ENCODE results near the gene GOLGA8S. TPM values are rescaled to one million over a fixed set of nuclear protein-coding genes. Genes with fewer than 3 reads are reported as not detected.
"Not testable (repeated sequence)": the region's sequence is repeated elsewhere in the genome, so short reads cannot be mapped to it uniquely, and the experiment has no call there.

The GOLGA8S gene
- total RNA-seq, 2 experiments from 2014 or later = 0.11 TPM; not detected in 1

DNA sequence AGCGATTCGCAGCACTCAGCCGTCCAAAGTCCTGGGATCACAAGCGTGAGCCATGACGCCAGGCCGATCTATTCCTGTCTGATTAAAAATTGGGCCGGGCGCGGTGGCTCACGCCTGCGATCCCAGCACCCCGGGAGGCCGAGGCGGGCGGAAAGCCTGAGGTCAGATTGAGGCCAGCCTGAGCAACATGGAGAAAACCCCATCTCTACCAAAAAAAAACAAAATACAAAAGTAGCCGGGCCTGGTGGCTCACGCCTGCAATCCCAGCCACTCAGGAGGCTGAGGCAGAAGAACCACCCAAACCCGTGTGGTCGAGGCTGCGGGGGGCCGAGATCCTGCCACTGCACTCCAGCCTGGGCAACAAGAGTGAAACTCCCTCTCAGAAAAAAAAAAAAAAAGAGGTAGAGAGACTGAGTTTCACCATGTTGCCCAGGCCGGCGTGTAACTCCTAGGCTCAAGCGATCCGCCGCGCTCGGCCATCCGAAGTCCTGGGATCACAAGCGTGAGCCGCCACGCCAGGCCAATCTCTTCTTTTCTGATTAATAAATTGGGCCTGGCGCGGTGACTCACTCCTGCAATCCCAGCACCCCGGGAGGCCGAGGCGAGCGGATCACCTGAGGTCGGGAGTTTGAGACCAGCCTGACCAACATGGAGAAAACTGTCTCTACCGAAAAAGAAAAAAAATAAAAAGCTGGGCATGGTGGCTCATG lies 18.5 kb downstream of the GOLGA8S start:
- H3K4me1 Mint-ChIP-seq; DNase-seq; CTCF ChIA-PET; POLR2A ChIA-PET; H3K9me3 Mint-ChIP-seq (ENCODE audit: low read depth); H3K27me3 Mint-ChIP-seq; ATAC-seq; H3K36me3 Mint-ChIP-seq (ENCODE audit: low read depth); H3K4me3 Mint-ChIP-seq; H3K27ac Mint-ChIP-seq; intact Hi-C loops (cut with DNase I, micrococcal nuclease): not testable (repeated sequence)

GRCh38 chr15:23374226-23374625 lies 19.7 kb downstream of the GOLGA8S start:
- H3K9me3 Mint-ChIP-seq (ENCODE audit: low read depth); intact Hi-C loops (cut with DNase I, micrococcal nuclease); H3K36me3 Mint-ChIP-seq (ENCODE audit: low read depth); CTCF ChIA-PET; H3K27ac Mint-ChIP-seq; ATAC-seq; H3K4me1 Mint-ChIP-seq; DNase-seq; H3K27me3 Mint-ChIP-seq; POLR2A ChIA-PET; H3K4me3 Mint-ChIP-seq: not testable (repeated sequence)

DNA sequence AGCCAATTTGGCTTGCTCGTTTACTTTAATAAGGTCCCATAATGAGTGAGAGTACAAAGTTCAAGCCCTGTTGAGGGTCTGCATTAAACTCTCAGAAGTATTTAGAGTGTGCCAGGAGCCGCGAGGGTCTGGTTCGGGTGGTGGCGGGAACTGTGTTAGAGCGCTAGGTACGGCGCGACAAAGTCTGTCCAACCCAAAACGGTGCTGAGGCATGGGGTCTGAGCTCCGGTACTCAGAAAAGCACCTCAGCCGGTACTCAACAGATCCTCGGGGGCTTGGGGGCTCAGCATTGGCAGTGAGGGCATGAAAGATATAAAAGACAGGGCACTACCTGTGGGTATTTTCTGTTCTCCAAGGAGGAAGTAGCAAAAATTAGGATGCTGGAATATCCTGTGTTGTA lies 24.4 kb downstream of the GOLGA8S start:
- H3K4me1 Mint-ChIP-seq; H3K27ac Mint-ChIP-seq; ATAC-seq; H3K9me3 Mint-ChIP-seq (ENCODE audit: low read depth); DNase-seq; intact Hi-C loops (cut with DNase I, micrococcal nuclease); H3K27me3 Mint-ChIP-seq; CTCF ChIA-PET; H3K36me3 Mint-ChIP-seq (ENCODE audit: low read depth); H3K4me3 Mint-ChIP-seq; POLR2A ChIA-PET: not testable (repeated sequence)

DNA sequence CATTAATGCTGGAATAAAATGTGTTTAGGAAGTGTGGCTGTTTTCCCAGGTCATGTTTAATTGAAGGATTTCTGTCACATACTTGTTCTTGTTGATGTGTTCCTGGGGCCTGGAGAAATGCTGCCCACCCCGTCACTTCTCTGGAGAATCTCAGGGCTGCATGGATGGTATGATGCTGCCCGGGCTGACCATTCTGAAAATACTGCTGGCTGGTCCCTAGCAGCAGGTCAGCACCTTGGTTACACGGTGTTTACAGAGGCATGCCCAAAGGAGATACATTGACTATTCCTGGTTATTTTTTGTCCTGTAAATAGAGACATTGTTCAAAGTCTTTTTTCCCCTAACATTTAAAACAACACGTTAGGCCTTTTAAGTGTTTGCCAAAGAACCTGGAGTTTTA lies 26.2 kb downstream of the GOLGA8S start:
- ATAC-seq = not testable (repeated sequence)

GRCh38 chr15:23381192-23381591 lies 26.6 kb downstream of the GOLGA8S start:
- intact Hi-C loops (cut with DNase I, micrococcal nuclease); CTCF ChIA-PET; H3K27ac Mint-ChIP-seq: not testable (repeated sequence)

More for the DNA sequence above, 26.2 kb downstream of the GOLGA8S start:
- H3K9me3 Mint-ChIP-seq (ENCODE audit: low read depth); DNase-seq; H3K27me3 Mint-ChIP-seq; H3K27ac Mint-ChIP-seq; POLR2A ChIA-PET; intact Hi-C loops (cut with DNase I, micrococcal nuclease); CTCF ChIA-PET; H3K4me1 Mint-ChIP-seq; H3K36me3 Mint-ChIP-seq (ENCODE audit: low read depth); H3K4me3 Mint-ChIP-seq: not testable (repeated sequence)

GRCh38 chr15:23384371-23384770 lies 29.8 kb downstream of the GOLGA8S start:
- DNase-seq (no peak), ATAC-seq (no peak)
- ChIA-PET CTCF (no interaction called here), POLR2A (no interaction called here)
- Mint-ChIP-seq H3K36me3 (ENCODE audit: low read depth) (no peaks in the 10 kb centered on the region), H3K27ac (no peak overlapping the region), H3K4me1 (no peaks in the 10 kb centered on the region), H3K27me3 (peaks cover 10% of the 10 kb centered on the region), H3K9me3 (ENCODE audit: low read depth) (no peaks in the 10 kb centered on the region), H3K4me3 (no peak overlapping the region)
- intact Hi-C loops (cut with DNase I, micrococcal nuclease) = no loop called here

More at GRCh38 chr15:23381192-23381591, 26.6 kb downstream of the GOLGA8S start:
- DNase-seq; H3K36me3 Mint-ChIP-seq (ENCODE audit: low read depth); H3K4me3 Mint-ChIP-seq; H3K9me3 Mint-ChIP-seq (ENCODE audit: low read depth); H3K27me3 Mint-ChIP-seq; ATAC-seq; POLR2A ChIA-PET; H3K4me1 Mint-ChIP-seq: not testable (repeated sequence)

- H3K4me3 Mint-ChIP-seq = no peak overlapping the region
- intact Hi-C loops (cut with DNase I, micrococcal nuclease) = no loop called here
These were observed 31.4 kb downstream of the GOLGA8S start for GRCh38 chr15:23385886-23386430.

DNA sequence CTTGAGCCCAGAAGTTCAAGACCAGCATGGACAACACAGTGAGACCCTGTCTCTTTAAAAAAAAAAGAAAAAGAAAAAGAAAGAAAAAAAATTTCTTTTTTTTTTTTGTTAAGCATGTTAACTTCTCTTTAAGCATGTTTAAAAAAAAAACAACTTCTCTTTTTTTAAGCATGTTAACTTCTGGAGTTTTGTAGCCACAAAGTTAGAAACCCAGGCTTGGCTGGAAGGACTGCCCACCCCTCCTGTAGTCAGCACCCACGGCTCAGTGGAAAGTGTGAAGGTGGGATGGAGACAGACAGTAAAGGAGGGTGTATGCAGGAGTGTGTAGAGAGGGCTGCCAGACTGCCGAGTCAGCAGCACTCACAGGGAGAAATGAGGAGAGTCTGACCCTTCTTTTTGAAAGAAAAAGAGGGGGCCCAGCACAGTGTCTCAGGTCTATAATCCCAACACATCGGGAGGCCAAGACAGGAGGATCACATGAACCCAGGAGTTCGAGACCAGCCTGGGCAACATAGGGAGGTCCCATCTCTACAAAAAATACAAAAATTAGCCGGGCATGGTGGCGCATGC lies 33.2 kb downstream of the GOLGA8S start:
- Mint-ChIP-seq H3K4me1 (no peaks in the 10 kb centered on the region), H3K36me3 (ENCODE audit: low read depth) (no peaks in the 10 kb centered on the region), H3K9me3 (ENCODE audit: low read depth) (no peaks in the 10 kb centered on the region), H3K4me3 (no peak overlapping the region), H3K27ac (no peak overlapping the region), H3K27me3 (peaks cover 11% of the 10 kb centered on the region)
- ATAC-seq (no peak), DNase-seq (no peak)
- ChIA-PET POLR2A (no interaction called here), CTCF (no interaction called here)
- intact Hi-C loops (cut with DNase I, micrococcal nuclease) = no loop called here

More at GRCh38 chr15:23385886-23386430, 31.4 kb downstream of the GOLGA8S start:
- Mint-ChIP-seq H3K9me3 (ENCODE audit: low read depth) (no peaks in the 10 kb centered on the region), H3K27ac (no peak overlapping the region), H3K4me1 (no peaks in the 10 kb centered on the region), H3K36me3 (ENCODE audit: low read depth) (no peaks in the 10 kb centered on the region), H3K27me3 (peaks cover 10% of the 10 kb centered on the region)
- ChIA-PET POLR2A (no interaction called here), CTCF (no interaction called here)
- ATAC-seq (no peak), DNase-seq (no peak)

DNA sequence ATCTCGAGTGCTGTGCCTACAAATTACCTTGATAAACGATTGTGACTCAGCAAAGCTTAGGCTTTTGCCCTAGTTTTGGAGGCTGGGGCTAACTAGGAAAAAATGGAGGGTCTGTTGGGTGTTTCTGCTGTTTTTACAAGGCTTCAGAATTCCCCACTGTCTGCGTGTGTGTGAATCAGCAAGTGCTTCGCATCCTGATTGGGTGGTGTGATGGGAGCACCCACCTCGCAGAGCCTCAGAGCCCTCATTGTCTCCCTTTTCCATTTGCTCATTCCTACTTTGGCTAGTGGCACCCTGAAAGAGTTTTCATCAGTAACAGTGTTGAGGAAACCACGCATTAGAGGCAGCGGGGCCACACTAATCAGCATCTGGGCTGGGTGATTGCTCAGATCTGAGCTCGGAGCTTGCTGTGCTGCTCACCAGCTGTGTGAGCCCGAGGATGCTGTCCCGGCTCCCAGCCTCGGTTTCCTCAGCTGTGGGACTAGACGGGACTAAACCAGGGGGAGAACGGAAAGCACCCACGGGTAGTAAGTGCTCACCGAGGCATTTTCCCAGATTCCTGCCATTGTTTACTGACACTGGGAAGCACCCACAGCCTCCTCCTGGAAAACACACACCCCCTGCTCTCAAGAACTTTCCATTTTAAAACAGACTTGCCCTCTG lies 40.6 kb downstream of the GOLGA8S start:
- Mint-ChIP-seq H3K36me3 (ENCODE audit: low read depth) (no peaks in the 10 kb centered on the region), H3K4me1 (no peaks in the 10 kb centered on the region), H3K9me3 (ENCODE audit: low read depth) (no peaks in the 10 kb centered on the region), H3K27ac (no peak overlapping the region), H3K4me3 (no peak overlapping the region), H3K27me3 (peaks cover 3% of the 10 kb centered on the region)
- CTCF ChIA-PET = no interaction called here
- no peak for ATAC-seq
- DNase-seq = no peak
- POLR2A ChIA-PET = no interaction called here
- intact Hi-C loops (cut with DNase I, micrococcal nuclease) = no loop called here

GRCh38 chr15:23395832-23396231 lies 41.3 kb downstream of the GOLGA8S start:
- no peak for DNase-seq
- ChIA-PET CTCF (no interaction called here), POLR2A (no interaction called here)
- Mint-ChIP-seq H3K27ac (no peak overlapping the region), H3K4me1 (no peaks in the 10 kb centered on the region), H3K9me3 (ENCODE audit: low read depth) (no peaks in the 10 kb centered on the region), H3K27me3 (peaks cover 3% of the 10 kb centered on the region), H3K36me3 (ENCODE audit: low read depth) (no peaks in the 10 kb centered on the region), H3K4me3 (no peak overlapping the region)
- ATAC-seq = no peak
- intact Hi-C loops (cut with DNase I, micrococcal nuclease) = no loop called here

DNA sequence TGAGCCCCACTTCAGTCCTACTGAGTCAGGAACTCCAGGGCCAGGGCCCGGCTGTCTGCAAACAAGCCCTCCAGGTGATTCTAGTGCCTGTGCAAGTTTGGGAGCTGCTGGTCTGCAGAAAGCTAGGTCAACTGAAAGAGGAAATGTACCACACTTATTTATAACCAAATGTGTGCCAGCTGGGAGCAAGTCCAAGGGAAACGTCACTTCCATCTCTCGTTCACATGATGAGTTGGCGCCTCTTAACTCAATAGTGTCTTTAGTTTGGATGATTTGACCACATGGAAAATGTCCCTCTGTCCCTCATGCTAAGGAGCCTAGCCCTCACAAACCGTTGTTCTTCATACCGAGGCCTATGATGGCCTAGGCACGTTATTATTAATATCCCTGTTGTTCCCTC lies 43.2 kb downstream of the GOLGA8S start:
- H3K27ac Mint-ChIP-seq = no peak overlapping the region
- H3K27me3 Mint-ChIP-seq = peaks cover 1% of the 10 kb centered on the region
- no peak for DNase-seq
- intact Hi-C loops (cut with DNase I, micrococcal nuclease) = no loop called here
- H3K4me3 Mint-ChIP-seq = no peak overlapping the region
- H3K4me1 Mint-ChIP-seq = no peaks in the 10 kb centered on the region
- H3K36me3 Mint-ChIP-seq (ENCODE audit: low read depth) = no peaks in the 10 kb centered on the region
- ChIA-PET CTCF (no interaction called here), POLR2A (no interaction called here)
- no peaks in the 10 kb centered on the region for H3K9me3 Mint-ChIP-seq (ENCODE audit: low read depth)
- no peak for ATAC-seq

GRCh38 chr15:23398357-23398756 lies 43.8 kb downstream of the GOLGA8S start:
- H3K9me3 Mint-ChIP-seq (ENCODE audit: low read depth); H3K4me3 Mint-ChIP-seq; H3K27me3 Mint-ChIP-seq; CTCF ChIA-PET; H3K27ac Mint-ChIP-seq; POLR2A ChIA-PET; H3K4me1 Mint-ChIP-seq; ATAC-seq; DNase-seq; H3K36me3 Mint-ChIP-seq (ENCODE audit: low read depth); intact Hi-C loops (cut with DNase I, micrococcal nuclease): not testable (repeated sequence)

Measured in activated CD4-positive, alpha-beta T cell treated with anti-CD3 and anti-CD28 coated beads for 36 hours (primary cell).